HG03135 (cell line): ENCODE data around the gene CDH24.

Source experiments
- ATAC-seq: cut with Tn5 transposase; IDR thresholded peaks from one replicate; pipeline ENCODE4 v1.9.1; 2021; ENCODE audit warnings: mild to moderate bottlenecking, moderate library complexity; ENCODE audit not compliant: unreplicated experiment

Gene CDH24

GRCh38 chr14:22998329-22999012 lies 58.8 kb downstream of the CDH24 start:
- no peak for ATAC-seq

GRCh38 chr14:22997676-22998323 lies 59.5 kb downstream of the CDH24 start:
- no peak for ATAC-seq
